NCI-H524 treated with DMSO at 0.1 percent for 48 hours (cell line): ENCODE results near the gene NF1.
A peak's percentile ranks its signal among the peaks of the same experiment; 100 is the strongest.
"Not testable (repeated sequence)": the region's sequence is repeated elsewhere in the genome, so short reads cannot be mapped to it uniquely, and the experiment has no call there.

ENCODE experiments used
- DNase-seq: peaks from one replicate; lab custom pipeline; 2025; lab: John Stamatoyannopoulos, UW

NF1 gene

GRCh38 chr17:31345191-31345747 is 250.5 kb downstream of the NF1 start:
- not testable (repeated sequence) for DNase-seq

- DNase-seq, result no peak
These were observed 254.7 kb downstream of the NF1 start for GRCh38 chr17:31349454-31349853.

- no peak for DNase-seq
These were observed 261.2 kb downstream of the NF1 start for GRCh38 chr17:31355935-31356334.

GRCh38 chr17:31357091-31357490 is 262.3 kb downstream of the NF1 start:
- no peak for DNase-seq

- no peak for DNase-seq
These were observed 263.1 kb downstream of the NF1 start for GRCh38 chr17:31357839-31358394.

- DNase-seq, result no peak
These were observed 269.2 kb downstream of the NF1 start for GRCh38 chr17:31364012-31364411.

- DNase-seq, result no peak
These were observed 271.3 kb downstream of the NF1 start for GRCh38 chr17:31366088-31366487.

GRCh38 chr17:31369266-31369665 is 274.5 kb downstream of the NF1 start:
- no peak for DNase-seq

GRCh38 chr17:31371511-31372097 is 276.8 kb downstream of the NF1 start:
- DNase-seq, result peak; percentile 26

- DNase-seq, result peak; percentile 16
These were observed 278.6 kb downstream of the NF1 start for GRCh38 chr17:31373150-31374093.

- no peak for DNase-seq
These were observed 279.3 kb downstream of the NF1 start for GRCh38 chr17:31374094-31374447.

- DNase-seq, result no peak
These were observed 279.7 kb downstream of the NF1 start for GRCh38 chr17:31374503-31374902.

- no peak for DNase-seq
These were observed 283.9 kb downstream of the NF1 start for GRCh38 chr17:31378638-31379037.

- no peak for DNase-seq
These were observed 284.9 kb downstream of the NF1 start for GRCh38 chr17:31379597-31380205.

GRCh38 chr17:31381165-31381668 is 286.4 kb downstream of the NF1 start:
- DNase-seq, result no peak

- DNase-seq, result not testable (repeated sequence)
These were observed 288.0 kb downstream of the NF1 start for GRCh38 chr17:31382668-31383275.

- peak; percentile 36 for DNase-seq
These were observed 288.7 kb downstream of the NF1 start for GRCh38 chr17:31383488-31383887.

GRCh38 chr17:31385428-31386285 is 290.9 kb downstream of the NF1 start:
- DNase-seq, result no peak

- peak; percentile 11 for DNase-seq
These were observed 291.8 kb downstream of the NF1 start for GRCh38 chr17:31386542-31387075.

- DNase-seq, result no peak
These were observed 292.7 kb downstream of the NF1 start for GRCh38 chr17:31387438-31387837.
